GM23248 (cell line): Measurements from ENCODE around the gene RIN1. TPM values are rescaled to one million over a fixed set of nuclear protein-coding genes. Genes with fewer than 3 reads are reported as not detected.

ENCODE experiments used
- DNase-seq: peaks from one replicate; pipeline ENCODE4 v3.0.0-alpha.2; 2015
- H2AFZ ChIP-seq: fragments of 200-600 bp; sonication (generic); 2 replicates; pipeline ENCODE4 v1.6.1; 2016; ENCODE audit warnings: antibody characterized with exemption
- H3F3A ChIP-seq: fragments of 200-600 bp; sonication (generic); 2 replicates; pipeline ENCODE4 v1.6.1; 2016; ENCODE audit warnings: mild to moderate bottlenecking, antibody characterized with exemption, mixed run types; ENCODE audit not compliant: insufficient read depth
- H3K27ac ChIP-seq: fragments of 200-600 bp; sonication (generic); 2 replicates; pipeline ENCODE4 v1.5.1; 2016; ENCODE audit warnings: mild to moderate bottlenecking
- H3K27me3 ChIP-seq: fragments of 200-600 bp; sonication (generic); replicated peaks from 2 replicates; pipeline ENCODE4 v1.6.1; 2016; ENCODE audit warnings: mild to moderate bottlenecking; ENCODE audit not compliant: insufficient read depth
- H3K36me3 ChIP-seq: fragments of 200-600 bp; sonication (generic); 2 replicates; pipeline ENCODE4 v1.6.1; 2016; ENCODE audit warnings: low read depth, mild to moderate bottlenecking
- H3K4me1 ChIP-seq: fragments of 200-600 bp; sonication (generic); 2 replicates; pipeline ENCODE4 v1.6.1; 2016; ENCODE audit warnings: mild to moderate bottlenecking; ENCODE audit not compliant: insufficient read depth
- H3K4me2 ChIP-seq: fragments of 200-600 bp; sonication (generic); one replicate; pipeline ENCODE4 v1.6.1; 2016; ENCODE audit warnings: mild to moderate bottlenecking; ENCODE audit not compliant: unreplicated experiment
- H3K4me3 ChIP-seq: fragments of 200-600 bp; sonication (generic); 2 replicates; pipeline ENCODE4 v1.5.1; 2016; ENCODE audit warnings: mild to moderate bottlenecking
- H3K79me2 ChIP-seq: fragments of 200-600 bp; sonication (generic); 2 replicates; pipeline ENCODE4 v1.6.1; 2016; ENCODE audit warnings: mild to moderate bottlenecking; ENCODE audit not compliant: insufficient read depth
- H3K9ac ChIP-seq: fragments of 200-600 bp; sonication (generic); 2 replicates; pipeline ENCODE4 v1.6.1; 2016; ENCODE audit warnings: mild to moderate bottlenecking
- H3K9me2 ChIP-seq: fragments of 200-600 bp; sonication (generic); 2 replicates; pipeline ENCODE4 v1.6.1; 2016; ENCODE audit warnings: mixed run types, mild to moderate bottlenecking, moderate library complexity; ENCODE audit not compliant: insufficient read depth
- H3K9me3 ChIP-seq: fragments of 200-600 bp; sonication (generic); one replicate; pipeline ENCODE4 v1.6.1; 2017; ENCODE audit warnings: low read depth
- H4K20me1 ChIP-seq: fragments of 200-600 bp; sonication (generic); 2 replicates; pipeline ENCODE4 v1.6.0; 2016; ENCODE audit not compliant: insufficient read depth
- EZH2 ChIP-seq: fragments of 200-600 bp; sonication (generic); IDR thresholded peaks from 2 replicates; pipeline ENCODE4 v1.6.1; 2018; ENCODE audit warnings: antibody characterized with exemption, mild to moderate bottlenecking; ENCODE audit not compliant: insufficient read depth, poor library complexity, severe bottlenecking
- EZH2phosphoT487 ChIP-seq: fragments of 200-600 bp; sonication (generic); IDR thresholded peaks from 2 replicates; pipeline ENCODE4 v1.6.1; 2018; ENCODE audit warnings: antibody characterized with exemption, moderate library complexity, mild to moderate bottlenecking, low read depth; ENCODE audit not compliant: insufficient read depth
- WGBS, 2 experiments: methylation state at CpG; one replicate each; pipeline ENCODE4 v1.1.6; 2015 to 2017; ENCODE audit warnings: low lambda C conversion rate in 2 of 2, low coverage in 1 of 2; ENCODE audit errors: missing lambda C conversion rate in 2 of 2; 5-methylcytosine and 5-hydroxymethylcytosine counted together
- in situ Hi-C: fragments of 300-500 bp; cut with MboI; formaldehyde crosslinking; loops from 2 replicates; pipeline ENCODE4 v1.15.0; 2020
- polyA plus RNA-seq: library from polyadenylated mRNA; unstranded; fragments of >200 nt; fragmentation: Nextera tagmentation; extraction: Ambion mirVana; gene quantifications from 2 replicates; pipeline ENCODE4 v1.2.1, GENCODE V29; 2016
- small RNA-seq: library from RNA; depleted of rRNA; stranded (forward); fragments of <200 nt; gene quantifications from one replicate; pipeline ENCODE3, GENCODE V24; 2014; ENCODE audit warnings: low read depth, low replicate concordance
- total RNA-seq: library from RNA; depleted of rRNA; stranded (reverse); fragments of >200 nt; shearing (Covaris generic); gene quantifications from 2 replicates; pipeline ENCODE4 v1.2.3, GENCODE V29; 2014; rRNA removed

Gene RIN1
- total and polyA plus RNA-seq, 2 experiments from 2014 or later = 16.8 to 44.0 TPM

DNA sequence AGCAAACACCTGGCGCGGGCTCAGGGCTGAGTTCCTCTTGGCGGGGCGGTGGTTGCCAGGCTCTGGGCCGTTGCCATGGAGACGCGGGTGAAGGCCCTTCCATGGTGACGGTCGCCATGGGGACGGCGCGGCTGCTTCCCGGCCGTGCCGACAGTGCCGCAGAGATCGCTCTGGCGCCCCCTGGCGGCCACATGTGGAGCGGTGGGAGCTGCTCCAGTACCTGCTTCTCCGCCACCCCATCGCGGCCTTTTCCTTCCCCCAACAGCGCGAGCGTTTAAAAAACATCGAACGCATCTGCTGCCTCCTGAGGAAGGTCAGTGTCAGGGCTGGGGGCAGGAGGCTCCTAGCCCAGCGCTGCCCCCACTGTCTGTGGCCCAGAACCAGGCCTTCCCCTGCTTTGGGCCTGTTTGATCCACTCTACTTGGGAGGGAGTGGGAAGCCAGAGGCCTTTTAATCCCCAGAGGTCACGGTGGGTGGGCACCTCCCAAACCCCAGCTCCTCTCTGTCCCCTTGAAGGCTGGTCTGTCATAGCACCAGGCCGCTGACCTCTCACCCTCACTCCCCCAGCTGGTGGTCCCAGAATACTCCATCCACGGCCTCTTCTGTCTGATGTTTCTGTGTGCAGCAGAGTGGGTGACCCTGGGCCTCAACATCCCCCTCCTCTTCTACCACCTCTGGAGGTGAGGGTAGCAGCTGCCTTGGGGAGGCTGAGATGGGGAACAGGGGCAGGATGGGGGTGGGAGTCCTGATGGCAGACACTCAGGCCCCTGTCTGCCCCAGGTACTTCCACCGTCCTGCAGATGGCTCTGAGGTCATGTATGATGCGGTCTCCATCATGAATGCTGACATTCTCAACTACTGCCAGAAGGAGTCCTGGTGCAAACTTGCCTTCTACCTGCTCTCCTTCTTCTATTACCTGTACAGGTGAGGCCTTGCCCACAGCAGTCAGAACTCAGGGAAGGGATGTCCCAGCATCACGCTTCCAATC, 53.5 kb downstream of the RIN1 start:
- Histone ChIP-seq H3K27me3 (no peaks in the 10 kb centered on the region), H3K4me1 (peaks cover 9% of the 10 kb centered on the region; the same call in 1 of the 2 replicates), H3K9me2 (no peaks in the 10 kb centered on the region), H4K20me1 (no peaks in the 10 kb centered on the region), H3K27ac (peak overlapping the region; percentile 27; the same call in 1 of the 2 replicates), H2AFZ (no peak overlapping the region), H3K4me2 (no peak overlapping the region), H3K79me2 (peaks cover 32% of the 10 kb centered on the region), H3K9ac (0 out of 2 replicates have a peak overlapping the region, but pooled peaks have one; percentile 21), H3K36me3 (no peaks in the 10 kb centered on the region), H3K9me3 (no peaks in the 10 kb centered on the region), H3F3A (peaks cover 21% of the 10 kb centered on the region), H3K4me3 (no peak overlapping the region)
- WGBS, 2 experiments = 26 to 27% methylated on average over 19 to 21 of the region's 35 CpGs
- in situ Hi-C loops = no loop called here
- TF ChIP-seq EZH2phosphoT487 (no peak), EZH2 (no peak)
- peak; percentile 99 for DNase-seq

Small RNA genes within 50 kb of the gene (small RNA-seq; reads per million reads assigned to genes)
- not detected for gene RF00017

Other genes with a start within 250 kb of the RIN1 start
- gene KLC2, start 78.7 kb downstream of the RIN1 start, total RNA-seq = 21.9 and 25.5 TPM in 2 replicates
- gene KLC2, start 78.7 kb downstream of the RIN1 start, polyA plus RNA-seq = 17.1 and 19.7 TPM in 2 replicates
- 146 and 151 TPM in 2 replicates for gene RAB1B, start 67.8 kb downstream of the RIN1 start, total RNA-seq
- 86.7 and 92.1 TPM in 2 replicates for gene RAB1B, start 67.8 kb downstream of the RIN1 start, polyA plus RNA-seq
- gene CNIH2, start 58.3 kb downstream of the RIN1 start, total RNA-seq = 1.4 TPM in 1 of 2 replicates, not detected in the other
- 0.39 and 0.50 TPM in 2 replicates for gene CNIH2, start 58.3 kb downstream of the RIN1 start, polyA plus RNA-seq
- 193 and 222 TPM in 2 replicates for gene YIF1A, start 47.3 kb downstream of the RIN1 start, total RNA-seq
- 259 and 284 TPM in 2 replicates for gene YIF1A, start 47.3 kb downstream of the RIN1 start, polyA plus RNA-seq
- 0.54 TPM in 1 of 2 replicates, not detected in the other for gene TMEM151A, start 44.5 kb downstream of the RIN1 start, total RNA-seq
- gene TMEM151A, start 44.5 kb downstream of the RIN1 start, polyA plus RNA-seq = 0.19 and 0.33 TPM in 2 replicates
- 212 and 230 TPM in 2 replicates for gene CD248, start 19.4 kb downstream of the RIN1 start, total RNA-seq
- 616 and 629 TPM in 2 replicates for gene CD248, start 19.4 kb downstream of the RIN1 start, polyA plus RNA-seq
- 48.7 and 65.9 TPM in 2 replicates for gene BRMS1, start 8.7 kb upstream of the RIN1 start, total RNA-seq
- 45.9 and 46.2 TPM in 2 replicates for gene BRMS1, start 8.7 kb upstream of the RIN1 start, polyA plus RNA-seq
- gene B4GAT1, start 11.2 kb upstream of the RIN1 start, total RNA-seq = 32.0 and 45.3 TPM in 2 replicates
- 23.9 and 26.0 TPM in 2 replicates for gene B4GAT1, start 11.2 kb upstream of the RIN1 start, polyA plus RNA-seq
- not detected in 2 replicates for gene SLC29A2, start 35.3 kb upstream of the RIN1 start, total RNA-seq
- not detected in 2 replicates for gene SLC29A2, start 35.3 kb upstream of the RIN1 start, polyA plus RNA-seq
- gene NPAS4, start 84.6 kb upstream of the RIN1 start, total RNA-seq = not detected in 2 replicates
- gene NPAS4, start 84.6 kb upstream of the RIN1 start, polyA plus RNA-seq = not detected in 2 replicates
- gene MRPL11, start 102.4 kb upstream of the RIN1 start, total RNA-seq = 36.7 and 53.5 TPM in 2 replicates
- 75.7 and 76.6 TPM in 2 replicates for gene MRPL11, start 102.4 kb upstream of the RIN1 start, polyA plus RNA-seq
- 8.1 and 10.5 TPM in 2 replicates for gene PELI3, start 130.5 kb upstream of the RIN1 start, total RNA-seq
- gene PELI3, start 130.5 kb upstream of the RIN1 start, polyA plus RNA-seq = 5.3 and 5.8 TPM in 2 replicates
- 50.8 and 64.1 TPM in 2 replicates for gene DPP3, start 144.0 kb upstream of the RIN1 start, total RNA-seq
- 33.5 and 34.7 TPM in 2 replicates for gene DPP3, start 144.0 kb upstream of the RIN1 start, polyA plus RNA-seq
- 39.1 and 58.8 TPM in 2 replicates for gene BBS1, start 174.2 kb upstream of the RIN1 start, total RNA-seq
- 20.2 and 23.0 TPM in 2 replicates for gene BBS1, start 174.2 kb upstream of the RIN1 start, polyA plus RNA-seq
- gene ZDHHC24, start 209.6 kb upstream of the RIN1 start, total RNA-seq = 20.8 and 27.3 TPM in 2 replicates
- gene ZDHHC24, start 209.6 kb upstream of the RIN1 start, polyA plus RNA-seq = 22.3 and 23.5 TPM in 2 replicates
- not detected in 2 replicates for gene ACTN3, start 210.5 kb upstream of the RIN1 start, total RNA-seq
- not detected in 2 replicates for gene ACTN3, start 210.5 kb upstream of the RIN1 start, polyA plus RNA-seq
- 67.7 and 72.6 TPM in 2 replicates for gene CTSF, start 232.2 kb upstream of the RIN1 start, total RNA-seq
- 53.6 and 59.2 TPM in 2 replicates for gene CTSF, start 232.2 kb upstream of the RIN1 start, polyA plus RNA-seq